Stimulated activated naive CD4-positive, alpha-beta T cell (primary cell): ENCODE measurements around the gene DNAAF3.

Experiments
- DNase-seq, 6 experiments: peaks; one replicate each; lab custom pipeline; 2025; lab: John Stamatoyannopoulos, UW

The DNAAF3 gene

DNA sequence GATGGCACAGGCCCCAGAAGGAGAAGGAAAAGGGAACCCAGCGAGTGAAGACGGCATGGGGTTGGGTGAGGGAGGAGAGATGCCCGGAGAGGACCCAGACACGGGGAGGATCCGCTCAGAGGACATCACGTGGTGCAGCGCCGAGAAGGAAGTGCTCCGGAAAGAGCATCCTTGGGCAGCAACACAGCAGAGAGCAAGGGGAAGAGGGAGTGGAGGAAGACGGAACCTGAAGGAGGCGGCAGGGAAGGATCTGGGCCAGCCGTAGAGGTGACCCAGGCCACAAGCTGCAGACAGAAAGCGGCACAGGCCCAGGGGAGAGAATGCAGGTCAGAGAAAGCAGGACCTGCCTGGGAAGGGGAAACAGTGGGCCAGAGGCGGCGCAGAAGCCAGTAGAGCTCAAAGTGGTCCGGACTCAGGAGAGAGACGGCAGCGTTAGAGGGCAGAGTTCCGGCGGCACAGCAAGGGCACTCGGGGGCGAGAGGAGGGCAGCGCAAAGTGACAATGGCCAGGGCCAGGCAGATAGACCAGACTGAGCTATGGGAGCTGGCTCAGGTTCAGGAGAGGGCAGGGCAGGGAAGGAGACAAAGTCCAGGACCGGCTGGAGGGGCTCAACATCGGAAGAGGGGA is 50.1 kb downstream of the DNAAF3 start:
- peak in 5 of 6 experiments; percentile 12 to 71 (median 27) for DNase-seq

DNA sequence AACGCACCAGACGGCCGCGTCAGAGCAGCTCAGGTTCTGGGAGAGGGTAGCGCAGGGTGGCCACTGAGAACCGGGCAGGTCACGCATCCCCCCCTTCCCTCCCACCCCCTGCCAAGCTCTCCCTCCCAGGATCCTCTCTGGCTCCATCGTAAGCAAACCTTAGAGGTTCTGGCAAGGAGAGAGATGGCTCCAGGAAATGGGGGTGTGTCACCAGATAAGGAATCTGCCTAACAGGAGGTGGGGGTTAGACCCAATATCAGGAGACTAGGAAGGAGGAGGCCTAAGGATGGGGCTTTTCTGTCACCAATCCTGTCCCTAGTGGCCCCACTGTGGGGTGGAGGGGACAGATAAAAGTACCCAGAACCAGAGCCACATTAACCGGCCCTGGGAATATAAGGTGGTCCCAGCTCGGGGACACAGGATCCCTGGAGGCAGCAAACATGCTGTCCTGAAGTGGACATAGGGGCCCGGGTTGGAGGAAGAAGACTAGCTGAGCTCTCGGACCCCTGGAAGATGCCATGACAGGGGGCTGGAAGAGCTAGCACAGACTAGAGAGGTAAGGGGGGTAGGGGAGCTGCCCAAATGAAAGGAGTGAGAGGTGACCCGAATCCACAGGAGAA is 50.9 kb downstream of the DNAAF3 start:
- DNase-seq, result peak in 2 of 6 experiments; percentile 26 to 71

DNA sequence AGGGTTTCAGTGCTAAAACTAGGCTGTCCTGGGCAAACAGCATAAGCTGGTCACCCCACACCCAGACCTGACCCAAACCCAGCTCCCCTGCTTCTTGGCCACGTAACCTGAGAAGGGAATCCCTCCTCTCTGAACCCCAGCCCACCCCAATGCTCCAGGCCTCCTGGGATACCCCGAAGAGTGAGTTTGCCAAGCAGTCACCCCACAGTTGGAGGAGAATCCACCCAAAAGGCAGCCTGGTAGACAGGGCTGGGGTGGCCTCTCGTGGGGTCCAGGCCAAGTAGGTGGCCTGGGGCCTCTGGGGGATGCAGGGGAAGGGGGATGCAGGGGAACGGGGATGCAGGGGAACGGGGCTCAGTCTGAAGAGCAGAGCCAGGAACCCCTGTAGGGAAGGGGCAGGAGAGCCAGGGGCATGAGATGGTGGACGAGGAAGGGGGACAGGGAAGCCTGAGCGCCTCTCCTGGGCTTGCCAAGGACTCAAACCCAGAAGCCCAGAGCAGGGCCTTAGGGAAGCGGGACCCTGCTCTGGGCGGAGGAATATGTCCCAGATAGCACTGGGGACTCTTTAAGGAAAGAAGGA is 51.8 kb downstream of the DNAAF3 start:
- peak in 1 of 6 experiments; percentile 25 for DNase-seq

DNA sequence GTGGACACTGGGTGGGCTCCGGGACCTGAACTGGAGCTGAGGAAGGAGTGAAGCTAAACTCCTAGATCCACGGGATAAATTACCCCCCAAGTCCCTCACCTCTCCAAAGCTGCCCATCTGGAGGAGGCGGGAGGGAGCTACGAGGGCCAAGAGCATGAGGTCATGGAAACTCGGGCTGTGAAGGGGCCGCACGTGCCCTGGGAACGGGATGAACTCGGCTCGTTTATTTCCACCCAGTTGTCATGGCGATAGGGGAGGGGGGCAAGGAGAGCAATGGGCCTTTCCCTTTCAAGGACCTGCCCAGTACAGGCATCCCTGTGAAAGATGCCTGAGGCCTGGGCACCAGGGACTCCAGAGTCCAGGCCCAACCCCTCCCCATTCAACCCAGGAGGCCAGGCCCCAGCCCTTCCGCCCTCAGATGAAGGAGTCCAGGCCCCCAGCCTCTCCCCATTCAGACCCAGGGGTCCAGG is 52.8 kb downstream of the DNAAF3 start:
- no peak for DNase-seq

DNA sequence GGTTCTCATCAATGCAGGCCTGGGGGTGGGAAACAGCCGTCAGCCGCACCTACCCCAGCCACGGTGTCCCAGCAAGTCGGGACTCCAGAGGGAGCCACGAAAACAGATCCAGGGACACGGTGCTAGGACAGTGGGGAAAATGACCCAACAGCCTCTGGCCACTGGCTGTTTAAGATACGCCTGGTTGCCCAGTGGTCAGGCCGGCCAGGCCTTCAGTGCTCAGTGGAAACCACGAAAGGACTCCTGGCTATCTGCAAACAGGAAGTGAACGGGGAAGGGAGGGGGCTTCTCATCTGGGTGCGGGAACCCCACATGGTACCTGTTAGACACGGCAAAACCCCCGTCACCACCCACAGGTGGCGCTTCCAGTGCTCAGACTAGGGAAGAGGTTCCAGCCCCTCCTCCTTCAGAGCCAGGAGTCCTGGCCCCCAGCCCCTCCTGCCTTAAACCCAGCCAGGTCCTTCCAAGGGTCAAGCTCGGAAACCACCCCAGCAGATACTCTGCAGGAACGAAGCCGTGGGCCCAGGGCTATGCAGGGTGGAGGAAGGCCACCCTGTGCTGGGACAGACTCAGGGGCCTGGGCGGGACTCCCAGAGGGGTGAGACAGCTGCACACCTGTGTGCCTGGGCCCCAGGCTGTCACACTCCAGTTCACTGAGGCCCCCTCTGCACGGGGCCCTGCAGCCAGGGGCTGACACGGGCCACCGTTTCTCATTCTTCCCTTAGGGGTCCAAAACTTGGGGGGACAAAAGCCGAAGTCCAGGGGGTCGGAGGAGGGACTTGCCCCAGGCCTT is 53.4 kb downstream of the DNAAF3 start:
- no peak for DNase-seq

DNA sequence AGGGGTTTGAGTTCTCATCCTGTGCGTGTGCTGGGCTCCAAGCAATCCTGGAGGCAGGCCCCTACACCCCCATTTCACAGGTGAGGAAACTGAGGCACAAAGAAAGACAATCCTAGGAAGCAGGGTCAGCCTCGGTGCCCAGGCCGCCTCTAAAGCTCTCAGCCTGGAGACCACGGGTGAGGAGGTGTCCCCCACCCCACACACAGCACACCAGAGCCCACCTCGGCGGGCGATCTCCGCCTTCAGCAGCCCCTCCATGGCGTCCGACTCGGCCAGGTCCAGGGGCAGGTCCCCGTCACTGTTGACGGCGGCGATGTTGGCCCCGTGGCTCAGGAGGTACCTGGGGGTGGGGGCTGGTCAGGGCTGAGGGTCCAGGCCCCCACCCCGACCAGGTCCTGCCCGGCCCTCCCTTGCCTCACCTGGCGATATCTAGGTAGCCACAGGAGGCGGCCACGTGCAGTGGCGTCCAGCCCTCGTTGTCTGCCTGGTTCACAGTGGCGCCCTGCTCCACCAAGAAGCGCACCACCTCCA is 54.1 kb downstream of the DNAAF3 start:
- no peak for DNase-seq

DNA sequence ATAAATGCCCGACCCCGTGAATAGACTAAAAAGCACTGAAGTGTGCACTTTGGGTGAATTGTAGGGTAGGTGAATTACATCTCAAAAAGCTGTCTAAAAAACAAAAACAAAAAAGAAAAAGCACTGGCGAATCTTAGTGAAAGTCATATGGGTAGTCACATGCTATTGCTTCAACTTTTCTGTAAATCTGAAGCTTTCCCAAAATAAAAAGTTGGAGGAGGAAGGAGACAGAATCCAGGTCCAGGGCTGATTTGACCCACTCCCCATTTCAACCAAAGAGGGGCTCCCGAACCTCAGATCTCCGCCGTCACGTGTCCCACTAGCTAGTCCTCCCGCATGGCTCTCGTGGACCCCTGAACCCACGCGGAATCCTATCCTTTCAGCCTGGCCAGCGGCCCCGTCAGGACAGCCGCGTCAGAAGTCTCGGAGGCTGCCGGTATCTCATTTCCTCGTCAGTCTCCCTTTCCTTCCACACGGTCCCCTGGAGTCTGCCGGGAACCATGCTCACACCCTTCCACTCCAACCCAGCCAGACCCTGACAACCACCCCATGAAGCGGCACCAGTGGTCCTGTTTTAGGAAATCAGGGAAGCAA is 55.1 kb downstream of the DNAAF3 start:
- no peak for DNase-seq

DNA sequence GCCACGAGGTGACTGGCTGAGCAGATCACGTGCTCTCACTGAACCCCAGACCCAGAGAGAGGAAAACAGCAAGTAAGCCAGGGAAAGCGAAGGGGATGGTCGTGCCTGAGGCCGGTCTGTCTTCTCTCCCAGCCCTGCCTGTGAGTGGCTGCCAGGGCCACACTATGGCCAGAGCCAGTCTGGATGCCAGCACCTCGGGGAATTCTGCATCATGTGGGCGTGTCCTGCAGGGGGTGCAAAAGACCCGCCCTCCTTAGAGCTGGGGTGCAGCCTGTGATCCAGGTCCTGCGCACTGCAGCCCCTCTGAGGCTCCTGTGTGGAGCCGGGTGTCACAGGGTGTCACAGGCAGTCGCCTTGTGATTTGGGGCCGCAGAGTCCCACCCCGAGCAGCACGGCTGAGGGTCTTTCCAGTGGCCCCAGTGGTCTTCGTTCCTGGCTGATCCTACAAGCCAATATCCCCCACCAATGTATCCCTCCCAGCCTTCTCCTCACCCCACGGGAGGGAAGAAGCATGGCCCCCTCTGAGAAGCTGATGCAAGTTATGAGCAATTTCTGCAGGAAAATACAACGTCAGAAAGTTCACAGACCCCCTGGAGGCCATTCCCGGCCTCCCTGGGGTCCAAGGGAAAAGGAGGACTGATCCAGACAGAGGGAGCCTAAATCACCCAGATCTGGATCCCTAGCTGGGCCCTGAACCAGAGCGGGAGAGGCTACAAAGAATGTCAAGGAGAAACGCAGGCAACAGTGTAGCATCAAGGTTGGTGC is 56.7 kb downstream of the DNAAF3 start:
- DNase-seq, result no peak
